ENCODE measurements around the gene NT5DC1.
"Not testable (repeated sequence)": the region's sequence is repeated elsewhere in the genome, so short reads cannot be mapped to it uniquely, and the experiment has no call there.

The NT5DC1 gene

DNA sequence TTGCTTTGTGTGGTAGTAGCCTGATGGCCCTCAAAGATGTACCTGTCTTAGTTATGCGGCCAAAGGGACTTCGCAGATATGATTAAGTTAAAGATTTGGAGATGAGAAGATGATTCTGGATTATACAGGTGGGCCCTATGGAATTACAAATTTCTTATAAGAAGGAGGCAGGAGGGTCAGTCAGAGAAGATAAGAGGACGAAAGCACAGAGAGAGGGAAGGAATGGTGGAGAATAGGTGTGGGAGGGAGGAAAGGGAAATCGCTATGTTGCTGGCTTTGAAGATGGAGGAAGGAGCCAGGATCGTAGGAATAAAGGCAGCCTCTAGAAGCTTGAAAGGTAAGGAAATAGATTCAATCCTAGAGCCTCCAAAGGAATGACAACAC, 180.3 kb downstream of the NT5DC1 start:
- no peak for DNase-seq

DNA sequence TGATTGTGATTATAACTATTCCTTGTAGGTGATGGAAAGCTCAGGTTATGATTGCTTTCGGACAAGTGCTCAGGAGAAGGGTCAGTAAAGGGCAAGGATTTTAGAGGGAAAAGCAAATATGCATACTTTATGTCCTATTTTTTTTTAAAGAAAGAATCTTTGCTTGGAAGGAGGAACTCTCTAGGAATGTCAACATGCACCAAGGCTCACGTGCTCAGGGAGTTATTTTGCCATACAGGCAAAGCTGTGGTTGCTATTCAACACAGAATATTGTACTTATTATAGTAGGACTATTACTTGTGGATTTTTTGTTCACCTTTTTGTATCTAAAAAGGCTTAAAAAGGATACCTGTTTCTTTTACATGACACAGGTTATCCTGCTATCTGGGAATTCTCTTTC, 182.0 kb downstream of the NT5DC1 start:
- DNase-seq = no peak

GRCh38 chr6:116283191-116283590, 182.5 kb downstream of the NT5DC1 start:
- no peak for DNase-seq

DNA sequence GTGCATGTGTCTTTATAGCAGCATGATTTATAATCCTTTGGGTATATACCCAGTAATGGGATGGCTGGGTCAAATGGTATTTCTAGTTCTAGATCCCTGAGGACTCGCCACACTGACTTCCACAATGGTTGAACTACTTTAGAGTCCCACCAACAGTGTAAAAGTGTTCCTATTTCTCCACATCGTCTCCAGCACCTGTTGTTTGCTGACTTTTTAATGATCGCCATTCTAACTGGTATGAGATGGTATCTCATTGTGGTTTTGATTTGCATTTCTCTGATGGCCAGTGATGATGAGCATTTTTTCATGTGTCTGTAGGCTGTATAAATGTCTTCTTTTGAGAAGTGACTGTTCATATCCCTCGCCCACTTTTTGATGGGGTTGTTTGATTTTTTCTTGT, 184.3 kb downstream of the NT5DC1 start:
- not testable (repeated sequence) for DNase-seq

DNA sequence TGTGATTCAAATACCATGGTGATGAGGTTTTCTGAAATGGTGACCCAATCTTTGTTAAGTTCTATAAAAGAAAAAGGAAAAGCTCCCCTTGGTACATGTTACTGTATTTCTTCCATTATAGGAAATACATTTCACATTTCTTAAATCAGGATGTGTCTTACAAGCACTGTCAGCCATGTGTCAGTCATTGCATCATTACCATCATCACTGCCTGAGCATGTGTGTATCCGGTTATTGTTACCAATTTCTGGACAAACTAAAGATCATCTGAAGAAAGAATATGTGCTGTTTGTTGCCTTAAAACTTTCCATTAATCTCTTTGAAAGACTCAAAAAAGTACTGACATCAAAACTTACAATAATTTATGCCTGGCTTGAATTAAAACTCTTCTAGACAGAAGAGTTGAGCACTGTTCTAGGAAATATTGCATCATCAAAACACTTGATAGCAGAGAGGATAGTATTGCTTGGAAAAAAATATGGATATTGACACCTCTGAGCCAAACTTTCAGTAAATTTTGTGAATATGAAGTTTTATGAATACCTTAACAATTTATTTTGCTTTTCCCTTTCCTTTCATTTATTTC, 186.2 kb downstream of the NT5DC1 start:
- no peak for DNase-seq

DNA sequence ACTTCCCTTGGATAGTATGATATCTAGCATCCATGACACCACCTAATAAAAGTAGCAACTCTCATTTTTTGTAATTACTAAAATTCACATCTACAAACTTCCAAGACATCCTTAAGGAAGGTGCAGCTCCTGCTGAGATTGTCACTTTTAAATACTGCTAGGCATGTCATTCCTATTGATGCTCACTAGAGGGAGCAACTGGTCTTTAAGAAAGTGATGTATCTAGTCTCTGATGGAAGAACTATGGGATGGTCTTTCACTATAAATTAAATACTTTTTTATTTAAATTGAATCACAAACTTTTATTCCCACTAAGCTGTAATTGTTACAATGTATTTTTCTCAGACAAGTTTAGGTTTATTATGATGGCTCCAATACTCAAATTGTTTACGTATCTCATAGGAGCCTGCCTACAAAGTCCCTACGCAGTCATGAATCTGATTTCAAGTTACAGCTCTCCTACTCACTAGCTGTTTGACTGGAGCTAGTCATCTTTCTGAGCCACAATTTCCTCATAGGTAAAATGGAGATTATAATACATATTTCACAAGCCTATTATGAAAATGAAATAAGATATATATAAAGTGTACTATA, 187.1 kb downstream of the NT5DC1 start:
- DNase-seq = no peak

DNA sequence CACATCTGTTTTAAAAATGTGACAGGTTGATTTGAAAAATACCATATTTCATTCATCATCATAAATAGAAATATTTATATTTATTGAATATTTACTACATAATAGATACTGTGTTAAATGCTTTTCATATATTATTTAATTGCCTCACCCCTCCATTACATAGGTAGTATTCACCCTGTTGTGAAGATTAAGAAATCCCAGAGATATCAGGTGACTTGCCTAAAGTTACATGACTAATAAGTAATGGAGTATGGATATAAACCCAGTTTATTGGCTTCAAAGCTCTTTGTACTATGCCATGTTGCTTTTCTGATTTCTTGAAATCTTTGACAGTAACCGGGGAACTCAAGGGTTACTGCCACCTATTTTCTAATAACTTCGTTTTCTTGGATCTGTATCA, 189.2 kb downstream of the NT5DC1 start:
- DNase-seq = no peak

GRCh38 chr6:116290799-116291198, 190.1 kb downstream of the NT5DC1 start:
- no peak for DNase-seq

- DNase-seq = no peak
Measured at GRCh38 chr6:116291701-116292396, 191.2 kb downstream of the NT5DC1 start.

DNA sequence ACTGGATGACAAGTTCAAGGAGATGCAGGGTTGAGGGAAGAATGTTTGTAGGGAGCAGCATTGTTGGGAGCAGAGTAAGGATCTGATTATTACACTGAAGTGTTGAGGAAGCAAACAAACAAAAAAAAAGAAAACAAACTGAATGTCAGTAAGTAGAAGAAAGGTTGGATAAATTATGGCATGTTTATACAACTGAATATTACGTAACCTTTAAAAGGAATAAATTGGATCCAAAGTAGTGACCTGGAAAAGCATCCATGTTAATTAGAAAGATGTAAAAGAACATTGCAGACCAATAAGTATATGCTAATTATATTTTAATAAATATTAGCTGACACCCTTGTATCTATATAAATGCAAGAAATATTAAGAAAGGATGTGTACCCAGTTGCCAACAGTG, 191.9 kb downstream of the NT5DC1 start:
- no peak for DNase-seq

GRCh38 chr6:116298273-116298672, 197.6 kb downstream of the NT5DC1 start:
- DNase-seq = no peak

GRCh38 chr6:116298973-116299372, 198.3 kb downstream of the NT5DC1 start:
- no peak for DNase-seq

Measured in COR-L47 (cell line).